ENCODE results near the gene SGK1.

SGK1 gene

DNA sequence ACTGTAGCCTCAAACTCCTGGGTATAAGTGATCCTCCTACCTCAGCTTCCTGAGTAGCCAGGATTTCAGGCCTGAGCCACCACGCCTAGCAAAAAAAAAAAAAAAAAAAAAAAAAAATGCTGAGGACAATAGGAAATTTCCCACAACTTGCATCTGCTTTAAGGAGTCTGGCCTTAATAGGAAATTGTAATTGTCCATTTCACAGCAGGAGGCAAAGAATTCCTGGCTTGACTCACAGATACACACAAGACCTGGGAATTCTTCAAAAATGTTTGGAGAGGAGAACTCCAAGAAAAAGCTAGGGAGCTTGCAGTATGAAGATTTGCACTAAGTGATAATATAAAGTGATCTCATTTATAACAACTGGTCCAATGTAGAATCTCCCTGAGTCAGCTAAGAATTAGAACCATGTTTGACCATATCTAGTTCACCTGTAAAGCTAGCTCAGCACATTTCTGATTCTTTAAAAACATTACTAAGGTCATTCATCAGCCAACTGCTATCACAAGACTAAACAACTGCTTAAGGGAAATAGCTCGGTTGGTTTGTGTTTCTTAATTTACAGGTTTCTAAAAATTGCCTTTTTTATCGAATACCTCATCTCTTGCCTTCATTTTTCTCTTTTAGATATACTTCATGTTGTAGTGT is 185.3 kb downstream of the SGK1 start:
- H3K4me3 ChIP-seq (ENCODE audit: low read depth, low read length): no peak overlapping the region
- DNase-seq (ENCODE audit: low read depth, low spot score): peak; percentile 59
- in situ Hi-C loops (cut with HindIII; ENCODE audit: low sequenced_read_pairs): no loop called here
- TF ChIP-seq CTCF (IDR thresholded peaks at IDR 0.05; ENCODE audit: low read depth, low read length): no peak

DNA sequence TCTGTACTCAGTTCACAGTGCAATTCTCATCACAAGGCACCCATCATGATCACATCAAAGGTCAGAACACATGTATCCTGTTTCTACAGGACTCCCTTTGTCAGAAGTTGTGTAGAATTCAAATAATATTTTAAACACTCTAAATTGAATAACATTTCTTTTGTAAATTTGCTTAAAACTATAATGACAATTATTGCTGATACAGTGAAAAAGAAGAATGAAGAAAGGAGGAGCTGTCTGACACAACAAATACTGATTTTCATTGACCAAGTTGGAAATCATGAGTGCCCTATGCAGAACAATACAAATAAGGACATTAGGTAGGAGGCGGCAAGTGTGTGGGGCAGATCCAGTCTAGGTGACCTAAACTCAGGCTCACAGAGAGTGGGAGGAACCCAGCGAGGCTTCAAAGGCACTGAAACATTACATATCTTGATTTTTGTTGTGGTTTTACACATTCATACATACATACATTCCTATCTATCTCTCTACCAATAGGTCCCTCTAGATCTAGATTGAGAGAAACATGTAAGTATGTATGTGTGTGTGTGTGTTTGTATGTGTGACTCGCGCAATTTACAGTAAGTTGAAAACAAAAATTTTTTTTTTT is 186.3 kb downstream of the SGK1 start:
- in situ Hi-C loops (cut with HindIII; ENCODE audit: low sequenced_read_pairs): no loop called here
- TF ChIP-seq CTCF (IDR thresholded peaks at IDR 0.05; ENCODE audit: low read depth, low read length): no peak
- no peak overlapping the region for H3K4me3 ChIP-seq (ENCODE audit: low read depth, low read length)
- no peak for DNase-seq (ENCODE audit: low read depth, low spot score)

GRCh38 chr6:134128146-134128545 is 189.8 kb downstream of the SGK1 start:
- no peak overlapping the region for H3K4me3 ChIP-seq (ENCODE audit: low read depth, low read length)
- DNase-seq (ENCODE audit: low read depth, low spot score): no peak
- no peak for TF ChIP-seq CTCF (IDR thresholded peaks at IDR 0.05; ENCODE audit: low read depth, low read length)

DNA sequence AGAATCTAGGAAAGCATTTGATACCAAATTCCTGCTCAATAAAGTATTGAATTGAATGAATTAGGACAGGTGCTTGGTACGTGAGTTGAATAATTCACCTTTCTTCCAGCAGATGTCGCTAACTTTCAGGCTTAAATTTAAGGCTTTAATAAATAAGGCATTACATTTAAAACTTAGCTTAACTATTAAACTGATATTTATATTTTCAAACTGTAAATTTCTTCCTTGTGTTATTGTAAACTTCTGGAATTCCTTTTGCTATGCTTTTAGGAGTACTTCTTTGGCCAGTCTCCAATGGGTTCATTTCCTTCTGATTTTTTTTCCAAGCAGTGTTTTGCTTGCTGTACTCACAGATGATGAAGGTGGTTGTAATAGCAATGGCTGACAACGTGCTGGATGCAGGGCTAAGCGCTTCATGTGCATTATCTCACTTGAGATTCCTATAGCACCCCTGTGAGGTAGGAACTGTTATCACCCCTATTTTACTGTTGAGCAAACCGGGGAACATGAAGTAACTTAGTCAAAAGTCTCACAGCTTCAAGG is 194.2 kb downstream of the SGK1 start:
- peak; percentile 64 for TF ChIP-seq CTCF (IDR thresholded peaks at IDR 0.05; ENCODE audit: low read depth, low read length)
- DNase-seq (ENCODE audit: low read depth, low spot score): peak; percentile 82
- no peak overlapping the region for H3K4me3 ChIP-seq (ENCODE audit: low read depth, low read length)
- in situ Hi-C loops (cut with HindIII; ENCODE audit: low sequenced_read_pairs): no loop called here

More at GRCh38 chr6:134128146-134128545, 189.8 kb downstream of the SGK1 start:
- in situ Hi-C loops (cut with HindIII; ENCODE audit: low sequenced_read_pairs): no loop called here

DNA sequence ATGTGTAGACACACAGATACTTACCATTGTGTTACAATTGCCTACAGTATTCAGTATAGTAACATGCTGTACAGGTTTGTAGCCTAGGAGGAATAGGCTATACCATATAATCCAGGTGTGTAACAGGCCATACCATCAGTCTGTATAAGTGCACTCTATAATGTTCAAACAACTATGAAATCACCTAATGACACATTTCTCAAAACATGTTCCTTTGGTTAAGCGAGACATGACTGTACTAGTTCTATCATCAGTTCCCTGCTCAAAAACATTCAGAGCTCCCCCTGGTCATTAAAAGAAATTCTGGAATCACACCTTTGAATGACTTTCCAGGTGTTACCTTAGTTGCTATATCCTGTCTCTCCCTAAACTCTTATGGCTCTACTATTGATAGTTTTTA is 195.1 kb downstream of the SGK1 start:
- H3K4me3 ChIP-seq (ENCODE audit: low read depth, low read length): no peak overlapping the region
- no peak for TF ChIP-seq CTCF (IDR thresholded peaks at IDR 0.05; ENCODE audit: low read depth, low read length)
- no peak for DNase-seq (ENCODE audit: low read depth, low spot score)
- in situ Hi-C loops (cut with HindIII; ENCODE audit: low sequenced_read_pairs): no loop called here

GRCh38 chr6:134119486-134119885 is 198.4 kb downstream of the SGK1 start:
- no peak for TF ChIP-seq CTCF (IDR thresholded peaks at IDR 0.05; ENCODE audit: low read depth, low read length)
- in situ Hi-C loops (cut with HindIII; ENCODE audit: low sequenced_read_pairs): no loop called here
- DNase-seq (ENCODE audit: low read depth, low spot score): no peak
- no peak overlapping the region for H3K4me3 ChIP-seq (ENCODE audit: low read depth, low read length)
